Astrocyte (in vitro differentiated cells and primary cell): ENCODE data around the gene ZNF33A.

Source experiments
- CTCF ChIP-seq: IDR thresholded peaks from 2 replicates; pipeline ENCODE4 v1.5.1; 2011; ENCODE audit warnings: low read depth, mild to moderate bottlenecking, inconsistent platforms, low read length, moderate library complexity; ENCODE audit not compliant: insufficient read depth
- EZH2 ChIP-seq: IDR thresholded peaks from 2 replicates; pipeline ENCODE4 v1.6.1; 2012; ENCODE audit warnings: mild to moderate bottlenecking, low read length, inconsistent platforms; ENCODE audit not compliant: insufficient read depth

GRCh38 chr10:38102880-38103279 lies 92.4 kb downstream of the ZNF33A start:
- no peak for TF ChIP-seq CTCF
- no peak for TF ChIP-seq EZH2
